Liver (tissue), 3 donors: ENCODE results near the gene SHROOM2.

Source experiments
- ATF3 ChIP-seq: IDR thresholded peaks from 2 replicates; pipeline ENCODE4 v1.6.1; 2016; ENCODE audit warnings: antibody characterized with exemption
- CTCF ChIP-seq: fragments of 150-350 bp; IDR thresholded peaks from 2 replicates; pipeline ENCODE4 v1.5.1; 2017; ENCODE audit warnings: improper control_type of control experiment, low read depth, low read length; ENCODE audit not compliant: missing input control
- EGR1 ChIP-seq, 2 donors: IDR thresholded peaks; 2 replicates each; pipeline ENCODE4 v1.6.1; 2016 to 2018; ENCODE audit warnings: antibody characterized with exemption in 2 of 2, low read depth in 2 of 2
- FOXA1 ChIP-seq: IDR thresholded peaks from 2 replicates; pipeline ENCODE4 v1.6.1; 2016; ENCODE audit warnings: antibody characterized with exemption
- GABPA ChIP-seq, 2 donors: IDR thresholded peaks in 1 of 2; conservative IDR thresholded peaks in 1 of 2; 2 replicates each; pipeline ENCODE4 v1.6.1; 2016; ENCODE audit warnings: antibody characterized with exemption in 2 of 2, mild to moderate bottlenecking in 1 of 2, moderate library complexity in 1 of 2
- HNF4A ChIP-seq, 2 donors: conservative IDR thresholded peaks; 2 replicates each; pipeline ENCODE4 v1.6.1; 2016; ENCODE audit warnings: antibody characterized with exemption in 2 of 2, mild to moderate bottlenecking in 2 of 2
- JUND ChIP-seq, 2 donors: IDR thresholded peaks; 2 replicates each; pipeline ENCODE4 v1.6.1; 2016; ENCODE audit warnings: antibody characterized with exemption in 2 of 2
- MAX ChIP-seq: IDR thresholded peaks from 2 replicates; pipeline ENCODE4 v1.6.1; 2016; ENCODE audit warnings: antibody characterized with exemption
- NR2F2 ChIP-seq: IDR thresholded peaks from 2 replicates; pipeline ENCODE4 v1.6.1; 2016; ENCODE audit warnings: antibody characterized with exemption
- RAD21 ChIP-seq, 2 donors: IDR thresholded peaks; 2 replicates each; pipeline ENCODE4 v1.6.1; 2016; ENCODE audit warnings: antibody characterized with exemption in 2 of 2, mild to moderate bottlenecking in 2 of 2
- RXRA ChIP-seq, 2 donors: IDR thresholded peaks; 2 replicates each; pipeline ENCODE4 v1.6.1; 2017 to 2018; ENCODE audit warnings: antibody characterized with exemption in 2 of 2, mild to moderate bottlenecking in 1 of 2
- SP1 ChIP-seq: IDR thresholded peaks from 2 replicates; pipeline ENCODE4 v1.6.1; 2018; ENCODE audit warnings: antibody characterized with exemption, mild to moderate bottlenecking
- TAF1 ChIP-seq: conservative IDR thresholded peaks from 2 replicates; pipeline ENCODE4 v1.6.1; 2016; ENCODE audit warnings: antibody characterized with exemption, mild to moderate bottlenecking
- YY1 ChIP-seq: IDR thresholded peaks from 2 replicates; pipeline ENCODE4 v1.6.1; 2016; ENCODE audit warnings: antibody characterized with exemption, mild to moderate bottlenecking
- donor health status: healthy.
- donor health status: healthy.

GRCh38 chrX:9790866-9791265, 4.6 kb downstream of the SHROOM2 start:
- TF ChIP-seq CTCF (no peak), SP1 (no peak), ATF3 (no peak), GABPA (IDR thresholded peaks at IDR 0.05 in 1 of 2, conservative IDR thresholded peaks at IDR 0.05 in 1 of 2) (no peak), FOXA1 (no peak), EGR1 (IDR thresholded peaks at IDR 0.05; ENCODE audit: low read depth in 2 of 2) (no peak), TAF1 (no peak), JUND (IDR thresholded peaks at IDR 0.05) (no peak), MAX (no peak), RAD21 (IDR thresholded peaks at IDR 0.05) (no peak), RXRA (IDR thresholded peaks at IDR 0.05) (no peak), YY1 (no peak), HNF4A (conservative IDR thresholded peaks at IDR 0.05) (no peak), NR2F2 (no peak)
